H9 (cell line): ENCODE data around the gene TMCC2. TPM values are rescaled to one million over a fixed set of nuclear protein-coding genes. Genes with fewer than 3 reads are reported as not detected.

Source experiments
- DNase-seq: peaks from one replicate; pipeline ENCODE4 v3.0.0-alpha.2; 2017
- H2AFZ ChIP-seq: one replicate; pipeline ENCODE4 v1.6.1; 2013; ENCODE audit warnings: mild to moderate bottlenecking, low read length, control low read depth, moderate library complexity
- H2AK5ac ChIP-seq: 2 replicates; pipeline ENCODE4 v1.6.1; 2013; ENCODE audit warnings: low read length, control low read depth, mixed read lengths; ENCODE audit not compliant: insufficient read length
- H2BK120ac ChIP-seq: one replicate; pipeline ENCODE4 v1.6.1; 2013; ENCODE audit warnings: low read depth, mild to moderate bottlenecking, low read length, control low read depth, inconsistent platforms; ENCODE audit not compliant: poor library complexity, severe bottlenecking
- H2BK12ac ChIP-seq: 2 replicates; pipeline ENCODE4 v1.6.1; 2013; ENCODE audit warnings: low read length, control low read depth, mixed read lengths, low read depth; ENCODE audit not compliant: insufficient read length
- H2BK15ac ChIP-seq: 2 replicates; pipeline ENCODE4 v1.6.1; 2013; ENCODE audit warnings: low read depth, low read length, control low read depth
- H2BK20ac ChIP-seq: one replicate; pipeline ENCODE4 v1.6.1; 2013; ENCODE audit warnings: low read depth, mild to moderate bottlenecking, low read length, control low read depth, inconsistent platforms; ENCODE audit not compliant: poor library complexity, severe bottlenecking
- H2BK5ac ChIP-seq: 2 replicates; pipeline ENCODE4 v1.6.1; 2013; ENCODE audit warnings: low read length, control low read depth, mixed read lengths; ENCODE audit not compliant: insufficient read length
- H3K14ac ChIP-seq: 2 replicates; pipeline ENCODE4 v1.6.1; 2013; ENCODE audit warnings: low read length, control low read depth; ENCODE audit not compliant: insufficient read depth
- H3K18ac ChIP-seq: 2 replicates; pipeline ENCODE4 v1.6.1; 2013; ENCODE audit warnings: low read depth, mild to moderate bottlenecking, mixed read lengths, low read length, control low read depth; ENCODE audit not compliant: insufficient read length
- H3K23ac ChIP-seq: 2 replicates; pipeline ENCODE4 v1.6.1; 2013; ENCODE audit warnings: low read length, control low read depth, mixed read lengths, low read depth; ENCODE audit not compliant: insufficient read length
- H3K23me2 ChIP-seq: 2 replicates; pipeline ENCODE4 v1.6.1; 2013; ENCODE audit warnings: low read depth, mild to moderate bottlenecking, mixed read lengths, low read length, control low read depth; ENCODE audit not compliant: insufficient read length, poor library complexity, severe bottlenecking
- H3K27ac ChIP-seq: 2 replicates; pipeline ENCODE4 v1.5.1; 2013; ENCODE audit warnings: low read length, control low read depth, mixed read lengths, low read depth; ENCODE audit not compliant: insufficient read length
- H3K27me3 ChIP-seq: 2 replicates; pipeline ENCODE4 v1.6.1; 2013; ENCODE audit warnings: low read length, control low read depth, inconsistent platforms; ENCODE audit not compliant: insufficient read depth
- H3K4ac ChIP-seq: 2 replicates; pipeline ENCODE4 v1.6.1; 2013; ENCODE audit warnings: low read depth, mild to moderate bottlenecking, control low read depth, inconsistent platforms, low read length, moderate library complexity
- H3K4me1 ChIP-seq: 2 replicates; pipeline ENCODE4 v1.6.1; 2013; ENCODE audit warnings: low read length, control low read depth, inconsistent platforms; ENCODE audit not compliant: insufficient read depth
- H3K4me2 ChIP-seq: 2 replicates; pipeline ENCODE4 v1.6.1; 2013; ENCODE audit warnings: low read length, control low read depth, mixed read lengths; ENCODE audit not compliant: insufficient read length, insufficient read depth
- H3K56ac ChIP-seq: 2 replicates; pipeline ENCODE4 v1.6.1; 2013; ENCODE audit warnings: low read depth, mild to moderate bottlenecking, mixed read lengths, low read length, control low read depth; ENCODE audit not compliant: insufficient read length
- H3K79me1 ChIP-seq: 2 replicates; pipeline ENCODE4 v1.6.1; 2013; ENCODE audit warnings: low read depth, mild to moderate bottlenecking, moderate library complexity, low read length, control low read depth, inconsistent platforms; ENCODE audit not compliant: insufficient read depth, poor library complexity, severe bottlenecking
- H3K79me2 ChIP-seq: 2 replicates; pipeline ENCODE4 v1.6.1; 2013; ENCODE audit warnings: low read length, control low read depth, inconsistent platforms; ENCODE audit not compliant: insufficient read depth
- H3K9ac ChIP-seq: 2 replicates; pipeline ENCODE4 v1.6.1; 2013; ENCODE audit warnings: low read length, control low read depth, mixed read lengths; ENCODE audit not compliant: insufficient read length; ENCODE audit errors: extremely low read depth
- H3K9me3 ChIP-seq: one replicate; pipeline ENCODE4 v1.6.1; 2013; ENCODE audit warnings: low read depth, low read length, inconsistent platforms; ENCODE audit not compliant: control insufficient read depth
- H3T11ph ChIP-seq: one replicate; pipeline ENCODE4 v1.6.1; 2013; ENCODE audit warnings: mild to moderate bottlenecking, low read length, control low read depth, inconsistent platforms
- H4K20me1 ChIP-seq: one replicate; pipeline ENCODE4 v1.6.1; 2013; ENCODE audit not compliant: control insufficient read depth, insufficient read length, insufficient read depth
- H4K5ac ChIP-seq: 2 replicates; pipeline ENCODE4 v1.6.1; 2013; ENCODE audit warnings: low read depth, mild to moderate bottlenecking, mixed read lengths, low read length, control low read depth; ENCODE audit not compliant: insufficient read length
- H4K8ac ChIP-seq: replicated peaks from 2 replicates; pipeline ENCODE4 v1.6.1; 2013; ENCODE audit warnings: low read length, control low read depth, mixed read lengths, low read depth; ENCODE audit not compliant: insufficient read length
- H4K91ac ChIP-seq: 2 replicates; pipeline ENCODE4 v1.6.1; 2013; ENCODE audit warnings: low read depth, mild to moderate bottlenecking, moderate library complexity, mixed read lengths, low read length, control low read depth; ENCODE audit not compliant: insufficient read length
- H3K27ac Mint-ChIP-seq, 3 experiments: 2 replicates in 2 of 3; 3 replicates in 1 of 3; pipeline ENCODE4 v1.8.0; 2020 to 2021; ENCODE audit warnings: mixed read lengths in 3 of 3, mild to moderate bottlenecking in 1 of 3, moderate library complexity in 1 of 3
- H3K27me3 Mint-ChIP-seq: 2 replicates; pipeline ENCODE4 v1.8.0; 2021; ENCODE audit warnings: low read depth, mild to moderate bottlenecking, moderate library complexity, mixed read lengths
- H3K36me3 Mint-ChIP-seq, 3 experiments: 2 replicates in 2 of 3; 3 replicates in 1 of 3; pipeline ENCODE4 v1.8.0; 2020 to 2021; ENCODE audit warnings: low read depth in 3 of 3, mixed read lengths in 3 of 3; ENCODE audit not compliant: insufficient read depth in 1 of 3
- H3K4me1 Mint-ChIP-seq, 2 experiments: 2 replicates each; pipeline ENCODE4 v1.8.0; 2020; ENCODE audit warnings: mixed read lengths in 2 of 2
- H3K4me3 Mint-ChIP-seq, 2 experiments: 2 replicates in 1 of 2; 3 replicates in 1 of 2; pipeline ENCODE4 v1.8.0; 2020 to 2021; ENCODE audit warnings: mild to moderate bottlenecking in 2 of 2, mixed read lengths in 2 of 2, moderate library complexity in 1 of 2
- H3K9me3 Mint-ChIP-seq, 2 experiments: 2 replicates in 1 of 2; 3 replicates in 1 of 2; pipeline ENCODE4 v1.8.0; 2020; ENCODE audit warnings: mild to moderate bottlenecking in 2 of 2, mixed read lengths in 2 of 2, moderate library complexity in 1 of 2
- CTCF ChIP-seq: fragments of 200-600 bp; sonication (generic); conservative IDR thresholded peaks from 3 replicates; pipeline ENCODE4 v1.8.0; 2021; ENCODE audit warnings: antibody characterized with exemption, mild to moderate bottlenecking
- WGBS: extraction: QIAGEN DNeasy Blood & Tissue Kit; methylation state at CpG from one replicate; pipeline ENCODE4 v1.1.7; 2013; ENCODE audit warnings: missing lambda C conversion rate, low lambda C conversion rate, mixed read lengths; ENCODE audit not compliant: insufficient read length; ENCODE audit errors: extremely low coverage; 5-methylcytosine and 5-hydroxymethylcytosine counted together
- total RNA-seq: library from RNA; stranded (reverse); gene quantifications from 2 replicates; pipeline ENCODE4 v1.2.1, GENCODE V29; 2021

The TMCC2 gene
- total RNA-seq, 1 experiment from 2014 or later: 11.7 TPM

GRCh38 chr1:205313563-205314308 lies 86.0 kb downstream of the TMCC2 start:
- peak; percentile 94 for DNase-seq
- H3K23me2 ChIP-seq: peaks cover 3% of the 10 kb centered on the region
- H3K4ac ChIP-seq: no peak overlapping the region
- no peak overlapping the region for H2AFZ ChIP-seq
- H3K9me3 Mint-ChIP-seq: no peaks in the 10 kb centered on the region
- peak overlapping the region; percentile 73 for H3K18ac ChIP-seq
- H2BK5ac ChIP-seq: no peak overlapping the region
- H3K4me1 Mint-ChIP-seq: peaks cover 70 to 71% of the 10 kb centered on the region in 2 experiments
- H3K9me3 ChIP-seq: no peaks in the 10 kb centered on the region
- no peaks in the 10 kb centered on the region for H3K27me3 ChIP-seq
- H2BK12ac ChIP-seq: peak overlapping the region; percentile 58
- H3K9ac ChIP-seq: no peak overlapping the region
- peaks cover 29% of the 10 kb centered on the region; the same call in 1 of the 2 replicates for H3K79me2 ChIP-seq
- H4K91ac ChIP-seq: peak overlapping the region; percentile 50
- H3K79me1 ChIP-seq: peaks cover 14% of the 10 kb centered on the region
- peaks cover 3% of the 10 kb centered on the region for H3K27me3 Mint-ChIP-seq
- peak overlapping the region; percentile 4 for H3K4me2 ChIP-seq
- no peaks in the 10 kb centered on the region for H4K20me1 ChIP-seq
- H3K36me3 Mint-ChIP-seq: peaks cover 15 to 49% (median 40%) of the 10 kb centered on the region in 3 experiments; a peak in 6 of 7 replicates
- no peak overlapping the region for H3K23ac ChIP-seq
- peak overlapping the region; percentile 16 for H3K27ac ChIP-seq
- H4K8ac ChIP-seq: no peak overlapping the region
- H3K4me1 ChIP-seq: peaks cover 29% of the 10 kb centered on the region
- no peak overlapping the region for H2BK20ac ChIP-seq
- no peak overlapping the region for H4K5ac ChIP-seq
- no peak overlapping the region for H2AK5ac ChIP-seq
- H3K4me3 Mint-ChIP-seq: peak overlapping the region; percentile 54 to 79
- H2BK120ac ChIP-seq: no peak overlapping the region
- no peak overlapping the region for H3K56ac ChIP-seq
- H3K27ac Mint-ChIP-seq: peak overlapping the region; percentile 98 to 100 (median 99)
- peak overlapping the region; percentile 85; the same call in 1 of the 2 replicates for H3K14ac ChIP-seq
- H3T11ph ChIP-seq: no peak overlapping the region
- WGBS: no CpG with 5 or more reads among the region's 21 CpGs
- no peak for TF ChIP-seq CTCF
- no peak overlapping the region for H2BK15ac ChIP-seq
